Measurements from ENCODE around the gene ATOH7. TPM values are rescaled to one million over a fixed set of nuclear protein-coding genes. Genes with fewer than 3 reads are reported as not detected.
"Not testable (repeated sequence)": the region's sequence is repeated elsewhere in the genome, so short reads cannot be mapped to it uniquely, and the experiment has no call there.

Gene ATOH7
- total and polyA plus RNA-seq, 10 donors = 0.04 to 0.10 (median 0.08) TPM; not detected in 7

GRCh38 chr10:68208424-68209042, 23.4 kb downstream of the ATOH7 start:
- no peak for DNase-seq
- no peak overlapping the region for H3K27ac ChIP-seq
- H3K9me3 ChIP-seq = no peaks in the 10 kb centered on the region
- no peak for TF ChIP-seq POLR2AphosphoS5 (IDR thresholded peaks at IDR 0.05)
- TF ChIP-seq, protein P1, sequence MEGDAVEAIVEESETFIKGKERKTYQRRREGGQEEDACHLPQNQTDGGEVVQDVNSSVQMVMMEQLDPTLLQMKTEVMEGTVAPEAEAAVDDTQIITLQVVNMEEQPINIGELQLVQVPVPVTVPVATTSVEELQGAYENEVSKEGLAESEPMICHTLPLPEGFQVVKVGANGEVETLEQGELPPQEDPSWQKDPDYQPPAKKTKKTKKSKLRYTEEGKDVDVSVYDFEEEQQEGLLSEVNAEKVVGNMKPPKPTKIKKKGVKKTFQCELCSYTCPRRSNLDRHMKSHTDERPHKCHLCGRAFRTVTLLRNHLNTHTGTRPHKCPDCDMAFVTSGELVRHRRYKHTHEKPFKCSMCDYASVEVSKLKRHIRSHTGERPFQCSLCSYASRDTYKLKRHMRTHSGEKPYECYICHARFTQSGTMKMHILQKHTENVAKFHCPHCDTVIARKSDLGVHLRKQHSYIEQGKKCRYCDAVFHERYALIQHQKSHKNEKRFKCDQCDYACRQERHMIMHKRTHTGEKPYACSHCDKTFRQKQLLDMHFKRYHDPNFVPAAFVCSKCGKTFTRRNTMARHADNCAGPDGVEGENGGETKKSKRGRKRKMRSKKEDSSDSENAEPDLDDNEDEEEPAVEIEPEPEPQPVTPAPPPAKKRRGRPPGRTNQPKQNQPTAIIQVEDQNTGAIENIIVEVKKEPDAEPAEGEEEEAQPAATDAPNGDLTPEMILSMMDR (IDR thresholded peaks at IDR 0.05 in 8 of 11, conservative IDR thresholded peaks at IDR 0.05 in 3 of 11) = peak in 9 of 11 experiments; percentile 16 to 60 (median 41)
- no peak overlapping the region for H3K4me3 ChIP-seq
- 61 to 70% (median 64%) methylated on average over 10 of the region's 10 CpGs for whole genome bisulfite sequencing, 5 donors
- H3K4me1 ChIP-seq = no peaks in the 10 kb centered on the region
- H3K27me3 ChIP-seq (replicated peaks in 1 of 7) = no peaks in the 10 kb centered on the region
- H3K36me3 ChIP-seq = no peaks in the 10 kb centered on the region
- intact Hi-C loops (cut with DNase I; ENCODE audit: low total_unique reads) = loop anchor here (10.0 kb wide), 1 partner anchor 354 kb away; no protein-coding TSS in a partner anchor

DNA sequence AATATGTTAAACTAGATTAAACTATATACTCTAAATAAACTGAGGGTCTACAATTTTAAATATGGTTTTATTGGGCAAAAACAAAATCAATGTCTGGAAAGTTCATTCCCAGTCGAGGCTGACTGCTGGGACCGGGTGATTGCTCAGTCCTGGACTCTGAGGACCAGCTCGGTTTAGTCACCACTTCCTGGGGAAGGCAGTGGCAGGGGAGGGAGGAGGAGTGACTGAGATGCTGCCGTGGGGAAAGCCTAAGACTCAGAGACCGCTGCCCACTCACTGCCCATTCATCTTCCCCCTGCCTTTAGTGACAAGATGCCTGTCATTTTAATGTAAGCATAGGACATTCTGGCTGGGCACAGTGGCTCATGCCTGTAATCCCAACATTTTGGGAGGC, 29.0 kb downstream of the ATOH7 start:
- peak overlapping the region in 5 of 8 donors; percentile 13 to 79 (median 60) for H3K27ac ChIP-seq
- no peak overlapping the region for H3K4me3 ChIP-seq
- TF ChIP-seq, protein P1 (IDR thresholded peaks at IDR 0.05 in 8 of 11, conservative IDR thresholded peaks at IDR 0.05 in 3 of 11) = no peak
- TF ChIP-seq POLR2AphosphoS5 (IDR thresholded peaks at IDR 0.05) (no peak), POLR2A (IDR thresholded peaks at IDR 0.05) (no peak)
- DNase-seq = no peak
- H3K4me1 ChIP-seq = peaks cover 0 to 3% (median 0%) of the 10 kb centered on the region in 6 donors
- no peaks in the 10 kb centered on the region for H3K36me3 ChIP-seq
- no peaks in the 10 kb centered on the region for H3K9me3 ChIP-seq
- peaks cover 0 to 37% (median 0%) of the 10 kb centered on the region in 7 donors for H3K27me3 ChIP-seq (replicated peaks in 1 of 7)
- intact Hi-C loops (cut with DNase I; ENCODE audit: low total_unique reads) = loop anchor here (10.0 kb wide), 1 partner anchor 348 kb away; no protein-coding TSS in a partner anchor
- WGBS, 5 donors = 7 to 18% (median 16%) methylated on average over 5 of the region's 5 CpGs

DNA sequence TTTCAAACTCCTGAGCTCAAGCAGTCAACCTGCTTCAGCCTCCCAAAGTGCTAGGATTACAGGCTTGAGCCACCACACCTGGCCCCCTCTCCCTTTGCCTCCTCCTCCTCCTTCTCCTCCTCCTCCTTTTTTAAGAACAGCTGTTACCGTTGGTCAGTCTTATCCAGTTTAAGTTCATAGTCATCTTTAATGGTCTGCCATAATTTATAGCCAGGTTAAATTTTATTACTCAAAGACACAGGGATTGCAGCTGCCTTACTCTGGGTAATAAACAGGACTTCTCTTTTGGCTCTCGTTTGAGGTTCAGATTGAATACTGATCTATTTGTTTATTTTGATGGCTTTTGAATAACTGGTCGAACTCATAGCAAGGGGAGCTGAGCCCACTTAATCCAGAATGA, 35.2 kb downstream of the ATOH7 start:
- 59 to 76% (median 72%) methylated on average over 3 of the region's 3 CpGs for WGBS, 5 donors
- intact Hi-C loops (cut with DNase I; ENCODE audit: low total_unique reads) = no loop called here
- H3K9me3 ChIP-seq = no peaks in the 10 kb centered on the region
- H3K36me3 ChIP-seq = no peaks in the 10 kb centered on the region
- H3K27ac ChIP-seq = no peak overlapping the region
- H3K27me3 ChIP-seq (replicated peaks in 1 of 7) = peaks cover 0 to 33% (median 0%) of the 10 kb centered on the region in 7 donors
- no peak for DNase-seq
- no peak for TF ChIP-seq POLR2A (IDR thresholded peaks at IDR 0.05)
- TF ChIP-seq, protein P1 (IDR thresholded peaks at IDR 0.05 in 8 of 11, conservative IDR thresholded peaks at IDR 0.05 in 3 of 11) = no peak
- no peak for TF ChIP-seq POLR2AphosphoS5 (IDR thresholded peaks at IDR 0.05)
- peaks cover 0 to under 1% (median 0%) of the 10 kb centered on the region in 6 donors for H3K4me1 ChIP-seq
- no peak overlapping the region for H3K4me3 ChIP-seq

DNA sequence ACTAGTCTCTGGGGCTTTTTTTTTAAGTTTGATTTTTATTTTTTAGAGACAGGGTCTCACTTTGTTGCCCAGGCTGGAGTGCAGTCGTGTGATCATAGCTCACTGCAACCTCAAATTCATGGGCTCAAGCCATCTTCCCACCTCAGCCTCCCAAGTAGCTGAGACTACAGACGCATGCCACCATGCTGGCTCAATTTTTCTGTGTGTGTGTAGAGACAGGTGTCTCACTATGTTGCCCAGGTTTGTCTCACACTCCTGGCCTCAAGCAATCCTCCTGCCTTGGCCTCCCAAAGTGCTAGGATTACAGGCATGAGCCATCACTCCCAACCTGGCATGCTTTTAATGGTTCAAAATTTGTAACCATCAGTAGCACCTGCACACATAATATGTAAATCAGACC, 36.1 kb downstream of the ATOH7 start:
- DNase-seq; H3K4me3 ChIP-seq; H3K4me1 ChIP-seq; intact Hi-C loops (cut with DNase I; ENCODE audit: low total_unique reads); H3K9me3 ChIP-seq; H3K36me3 ChIP-seq; H3K27ac ChIP-seq: not testable (repeated sequence)
- peaks cover 0 to 25% (median 0%) of the 10 kb centered on the region in 7 donors for H3K27me3 ChIP-seq (replicated peaks in 1 of 7)
- WGBS, 5 donors = 86 to 95% (median 91%) methylated on average over 2 of the region's 2 CpGs
